HepG2 (cell line): ENCODE results near the gene THUMPD2. TPM values are rescaled to one million over a fixed set of nuclear protein-coding genes. Genes with fewer than 3 reads are reported as not detected.
A peak's percentile ranks its signal among the peaks of the same experiment; 100 is the strongest.

Experiments used
- FOSL2 ChIP-seq: sonication (generic); formaldehyde crosslinking; IDR thresholded peaks from 2 replicates; pipeline ENCODE4 v1.4.0; 2020; ENCODE audit warnings: missing genetic modification reagents
- HBP1 ChIP-seq: IDR thresholded peaks from 2 replicates; pipeline ENCODE4 v1.6.1; 2016; ENCODE audit warnings: low read depth, control low read depth
- HNRNPH1 ChIP-seq: fragments of 200-400 bp; formaldehyde crosslinking; optimal IDR thresholded peaks from 2 replicates; pipeline ENCODE3; 2017; ENCODE audit warnings: mild to moderate bottlenecking, low read depth, low read length
- SALL1 ChIP-seq: sonication (generic); formaldehyde crosslinking; IDR thresholded peaks from 2 replicates; pipeline ENCODE4 v1.8.0; 2022; ENCODE audit warnings: mild to moderate bottlenecking, missing genetic modification reagents
- SAP130 ChIP-seq: IDR thresholded peaks from 2 replicates; pipeline ENCODE4 v1.6.1; 2016; ENCODE audit warnings: low read depth
- TFAP4 ChIP-seq: sonication (generic); IDR thresholded peaks from 2 replicates; pipeline ENCODE4 v1.6.1; 2016; ENCODE audit warnings: low read depth, borderline replicate concordance
- THAP9 ChIP-seq: sonication (generic); formaldehyde crosslinking; IDR thresholded peaks from 2 replicates; pipeline ENCODE4; 2020; ENCODE audit warnings: missing genetic modification reagents, mild to moderate bottlenecking, borderline replicate concordance
- ZIK1 ChIP-seq: sonication (generic); formaldehyde crosslinking; IDR thresholded peaks from 2 replicates; pipeline ENCODE4 v1.5.0; 2020; ENCODE audit warnings: mild to moderate bottlenecking, low read depth, missing genetic modification reagents, borderline replicate concordance
- ZMYM3 ChIP-seq: sonication (generic); formaldehyde crosslinking; IDR thresholded peaks from 2 replicates; pipeline ENCODE4 v1.5.1; 2020; ENCODE audit warnings: mild to moderate bottlenecking, missing genetic modification reagents
- ZNF3 ChIP-seq: IDR thresholded peaks from 2 replicates; pipeline ENCODE4 v1.7.0; 2017; ENCODE audit warnings: inconsistent platforms
- ZNF350 ChIP-seq: sonication (generic); formaldehyde crosslinking; IDR thresholded peaks from 2 replicates; pipeline ENCODE4 v1.4.0; 2020; ENCODE audit warnings: mild to moderate bottlenecking, low read depth, missing genetic modification reagents, borderline replicate concordance
- ZNF770 ChIP-seq: sonication (generic); formaldehyde crosslinking; IDR thresholded peaks from 2 replicates; pipeline ENCODE4 v1.5.0; 2020; ENCODE audit warnings: mild to moderate bottlenecking, missing genetic modification reagents
- ZNF772 ChIP-seq: sonication (generic); formaldehyde crosslinking; IDR thresholded peaks from 2 replicates; pipeline ENCODE4 v1.5.0; 2020; ENCODE audit warnings: mild to moderate bottlenecking, missing genetic modification reagents
- ZNF788 ChIP-seq: sonication (generic); formaldehyde crosslinking; IDR thresholded peaks from 2 replicates; pipeline ENCODE4 v1.5.0; 2020; ENCODE audit warnings: mild to moderate bottlenecking, missing genetic modification reagents, borderline replicate concordance
- polyA plus RNA-seq, 8 experiments: library from polyadenylated mRNA; depleted of rRNA in 3 of 8; stranded (reverse) in 7 of 8; unstranded in 1 of 8; fragments of >200 nt; fragmentation: Illumina TruSeq in 4 of 8; extraction: Trizol in 4 of 8; gene quantifications; 2 replicates each; pipeline versions ENCODE4 v1.2.1 to v1.2.3, GENCODE V29; 2011 to 2016; ENCODE audit warnings: low read depth in 4 of 8, missing spikeins in 1 of 8, mixed read lengths in 1 of 8; ENCODE audit not compliant: insufficient read depth in 1 of 8
- total RNA-seq, 5 experiments: library from RNA; depleted of rRNA; stranded (reverse); fragments of >200 nt; fragmentation: Illumina TruSeq; extraction: Trizol; gene quantifications; 2 replicates each; pipeline ENCODE4 v1.2.3, GENCODE V29; 2016; ENCODE audit warnings: low read depth in 1 of 5

Gene THUMPD2
- total and polyA plus RNA-seq, 2 of the 13 experiments (the other 11 are each of a cell fraction or from before 2014, with no cell fraction given), result 11.8 to 15.6 TPM

- TF ChIP-seq THAP9 (CRISPR knock-in tag) (peak; percentile 31; the same call in 1 of the 2 replicates), ZNF788 (no peak), HNRNPH1 (no peak), ZNF772 (0 out of 2 replicates have a peak, but pooled peaks have one; percentile 37), ZIK1 (no peak), SALL1 (CRISPR knock-in tag) (peak; percentile 48; the same call in 1 of the 2 replicates), ZNF770 (CRISPR knock-in tag) (peak; percentile 54; the same call in 1 of the 2 replicates), FOSL2 (CRISPR knock-in tag) (peak; percentile 57), ZMYM3 (CRISPR knock-in tag) (peak; percentile 41; the same call in 1 of the 2 replicates), TFAP4 (peak; percentile 35; the same call in 1 of the 2 replicates), ZNF3 (0 out of 2 replicates have a peak, but pooled peaks have one; percentile 56), SAP130 (CRISPR knock-in tag) (peak; percentile 33; the same call in 1 of the 2 replicates), ZNF350 (CRISPR knock-in tag) (peak; percentile 54; the same call in 1 of the 2 replicates), HBP1 (CRISPR knock-in tag) (0 out of 2 replicates have a peak, but pooled peaks have one; percentile 45)
Observed at GRCh38 chr2:39780825-39781600, 2.0 kb upstream of the THUMPD2 start (continued).
